ENCODE results near the gene DECR2.
"Not testable (repeated sequence)": the region's sequence is repeated elsewhere in the genome, so short reads cannot be mapped to it uniquely, and the experiment has no call there.

The DECR2 gene

GRCh38 chr16:400061-400591, 1.6 kb upstream of the DECR2 start:
- Histone ChIP-seq H3K9ac (ENCODE audit: low read length) (peak overlapping the region; percentile 81), H3K9me3 (ENCODE audit: control insufficient read depth, low read length) (no peaks in the 10 kb centered on the region), H3K27me3 (ENCODE audit: control insufficient read depth, insufficient read depth, low read length) (no peaks in the 10 kb centered on the region), H3K4me1 (ENCODE audit: control insufficient read depth, insufficient read depth, low read length) (peaks cover 15% of the 10 kb centered on the region), H3K4me3 (ENCODE audit: low read length) (no peak overlapping the region), H3K36me3 (ENCODE audit: control insufficient read depth, insufficient read depth, low read length) (no peaks in the 10 kb centered on the region)

GRCh38 chr16:404971-405486, 3.3 kb downstream of the DECR2 start:
- Histone ChIP-seq H3K9me3 (ENCODE audit: control insufficient read depth, low read length) (no peaks in the 10 kb centered on the region), H3K27me3 (ENCODE audit: control insufficient read depth, insufficient read depth, low read length) (no peaks in the 10 kb centered on the region), H3K9ac (ENCODE audit: low read length) (no peak overlapping the region), H3K4me3 (ENCODE audit: low read length) (no peak overlapping the region), H3K36me3 (ENCODE audit: control insufficient read depth, insufficient read depth, low read length) (no peaks in the 10 kb centered on the region), H3K4me1 (ENCODE audit: control insufficient read depth, insufficient read depth, low read length) (peaks cover 11% of the 10 kb centered on the region)

- peaks cover 7% of the 10 kb centered on the region for H3K4me1 ChIP-seq (ENCODE audit: control insufficient read depth, insufficient read depth, low read length)
- H3K9ac ChIP-seq (ENCODE audit: low read length) = no peak overlapping the region
- H3K36me3 ChIP-seq (ENCODE audit: control insufficient read depth, insufficient read depth, low read length) = peaks cover under 1% of the 10 kb centered on the region
- no peaks in the 10 kb centered on the region for H3K27me3 ChIP-seq (ENCODE audit: control insufficient read depth, insufficient read depth, low read length)
- no peak overlapping the region for H3K4me3 ChIP-seq (ENCODE audit: low read length)
- no peaks in the 10 kb centered on the region for H3K9me3 ChIP-seq (ENCODE audit: control insufficient read depth, low read length)
Observed at GRCh38 chr16:405548-406506, 4.1 kb downstream of the DECR2 start.

- H3K27me3 ChIP-seq (ENCODE audit: control insufficient read depth, insufficient read depth, low read length) = no peaks in the 10 kb centered on the region
- H3K4me1 ChIP-seq (ENCODE audit: control insufficient read depth, insufficient read depth, low read length) = peaks cover 5% of the 10 kb centered on the region
- H3K4me3 ChIP-seq (ENCODE audit: low read length) = no peak overlapping the region
- peaks cover 5% of the 10 kb centered on the region for H3K36me3 ChIP-seq (ENCODE audit: control insufficient read depth, insufficient read depth, low read length)
- no peak overlapping the region for H3K9ac ChIP-seq (ENCODE audit: low read length)
- no peaks in the 10 kb centered on the region for H3K9me3 ChIP-seq (ENCODE audit: control insufficient read depth, low read length)
Observed at GRCh38 chr16:407253-407652, 5.6 kb downstream of the DECR2 start.

DNA sequence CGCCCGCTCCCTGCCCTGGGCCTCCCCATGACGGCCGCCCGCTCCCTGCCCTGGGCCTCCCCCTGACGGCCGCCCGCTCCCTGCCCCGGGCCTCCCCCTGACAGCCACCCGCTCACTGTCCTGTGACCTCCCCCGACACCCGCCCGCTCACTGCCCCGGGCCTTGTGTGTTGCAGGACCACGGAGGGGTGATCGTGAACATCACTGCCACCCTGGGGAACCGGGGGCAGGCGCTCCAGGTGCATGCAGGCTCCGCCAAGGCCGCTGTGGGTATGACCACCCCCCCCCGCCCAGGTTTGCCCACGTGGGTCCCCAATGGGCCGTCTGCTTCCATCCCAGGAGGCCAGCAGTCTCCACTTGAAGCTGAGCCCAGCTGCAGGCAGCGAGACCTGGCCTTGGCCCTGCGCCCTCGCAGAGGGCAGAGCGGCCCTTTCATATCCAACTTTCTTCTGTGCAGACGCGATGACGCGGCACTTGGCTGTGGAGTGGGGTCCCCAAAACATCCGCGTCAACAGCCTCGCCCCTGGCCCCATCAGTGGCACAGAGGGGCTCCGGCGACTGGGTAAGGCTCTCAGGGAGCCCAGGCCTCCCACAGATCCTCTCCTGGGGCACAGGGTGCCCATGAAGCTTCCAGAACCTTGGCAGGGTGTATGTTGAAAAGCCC, 9.0 kb downstream of the DECR2 start:
- Histone ChIP-seq H3K9me3 (ENCODE audit: control insufficient read depth, low read length) (no peaks in the 10 kb centered on the region), H3K4me3 (ENCODE audit: low read length) (no peak overlapping the region), H3K36me3 (ENCODE audit: control insufficient read depth, insufficient read depth, low read length) (peaks cover 5% of the 10 kb centered on the region), H3K4me1 (ENCODE audit: control insufficient read depth, insufficient read depth, low read length) (no peaks in the 10 kb centered on the region), H3K27me3 (ENCODE audit: control insufficient read depth, insufficient read depth, low read length) (no peaks in the 10 kb centered on the region), H3K9ac (ENCODE audit: low read length) (no peak overlapping the region)

GRCh38 chr16:411576-412265, 10.0 kb downstream of the DECR2 start:
- no peak overlapping the region for H3K4me3 ChIP-seq (ENCODE audit: low read length)
- H3K36me3 ChIP-seq (ENCODE audit: control insufficient read depth, insufficient read depth, low read length) = peaks cover 5% of the 10 kb centered on the region
- no peaks in the 10 kb centered on the region for H3K9me3 ChIP-seq (ENCODE audit: control insufficient read depth, low read length)
- no peak overlapping the region for H3K9ac ChIP-seq (ENCODE audit: low read length)
- H3K27me3 ChIP-seq (ENCODE audit: control insufficient read depth, insufficient read depth, low read length) = no peaks in the 10 kb centered on the region
- no peaks in the 10 kb centered on the region for H3K4me1 ChIP-seq (ENCODE audit: control insufficient read depth, insufficient read depth, low read length)

- H3K9me3 ChIP-seq (ENCODE audit: control insufficient read depth, low read length) = no peaks in the 10 kb centered on the region
- H3K36me3 ChIP-seq (ENCODE audit: control insufficient read depth, insufficient read depth, low read length) = peaks cover 5% of the 10 kb centered on the region
- no peaks in the 10 kb centered on the region for H3K4me1 ChIP-seq (ENCODE audit: control insufficient read depth, insufficient read depth, low read length)
- no peak overlapping the region for H3K9ac ChIP-seq (ENCODE audit: low read length)
- H3K4me3 ChIP-seq (ENCODE audit: low read length) = no peak overlapping the region
- no peaks in the 10 kb centered on the region for H3K27me3 ChIP-seq (ENCODE audit: control insufficient read depth, insufficient read depth, low read length)
Observed at GRCh38 chr16:414395-415169, 12.9 kb downstream of the DECR2 start.

DNA sequence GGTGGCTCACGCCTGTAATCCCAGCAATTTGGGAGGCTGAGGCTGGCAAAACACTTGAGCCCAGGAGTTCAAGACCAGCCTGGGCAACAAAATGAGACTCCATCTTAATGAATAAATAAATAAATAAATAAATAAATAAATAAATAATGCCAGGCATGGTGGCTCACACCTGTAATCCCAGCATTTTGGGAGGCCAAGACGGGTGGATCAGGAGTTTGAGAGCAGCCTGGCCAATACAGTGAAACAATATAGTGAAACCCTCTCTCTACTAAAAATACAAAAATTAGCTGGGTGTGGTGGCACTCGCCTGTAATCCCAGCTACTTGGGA, 13.4 kb downstream of the DECR2 start:
- not testable (repeated sequence) for H3K4me1 ChIP-seq (ENCODE audit: control insufficient read depth, insufficient read depth, low read length); H3K9ac ChIP-seq (ENCODE audit: low read length); H3K27me3 ChIP-seq (ENCODE audit: control insufficient read depth, insufficient read depth, low read length); H3K36me3 ChIP-seq (ENCODE audit: control insufficient read depth, insufficient read depth, low read length); H3K4me3 ChIP-seq (ENCODE audit: low read length); H3K9me3 ChIP-seq (ENCODE audit: control insufficient read depth, low read length)

GRCh38 chr16:422179-422578, 20.5 kb downstream of the DECR2 start:
- peaks cover 21% of the 10 kb centered on the region for H3K27me3 ChIP-seq (ENCODE audit: control insufficient read depth, insufficient read depth, low read length)
- H3K9ac ChIP-seq (ENCODE audit: low read length); H3K4me3 ChIP-seq (ENCODE audit: low read length); H3K36me3 ChIP-seq (ENCODE audit: control insufficient read depth, insufficient read depth, low read length); H3K9me3 ChIP-seq (ENCODE audit: control insufficient read depth, low read length): not testable (repeated sequence)
- H3K4me1 ChIP-seq (ENCODE audit: control insufficient read depth, insufficient read depth, low read length) = peaks cover 17% of the 10 kb centered on the region

- Histone ChIP-seq H3K9ac (ENCODE audit: low read length) (peak overlapping the region; percentile 70), H3K4me1 (ENCODE audit: control insufficient read depth, insufficient read depth, low read length) (peaks cover 18% of the 10 kb centered on the region), H3K9me3 (ENCODE audit: control insufficient read depth, low read length) (no peaks in the 10 kb centered on the region), H3K27me3 (ENCODE audit: control insufficient read depth, insufficient read depth, low read length) (peaks cover 21% of the 10 kb centered on the region), H3K36me3 (ENCODE audit: control insufficient read depth, insufficient read depth, low read length) (no peaks in the 10 kb centered on the region), H3K4me3 (ENCODE audit: low read length) (no peak overlapping the region)
Observed at GRCh38 chr16:424033-424622, 22.4 kb downstream of the DECR2 start.

DNA sequence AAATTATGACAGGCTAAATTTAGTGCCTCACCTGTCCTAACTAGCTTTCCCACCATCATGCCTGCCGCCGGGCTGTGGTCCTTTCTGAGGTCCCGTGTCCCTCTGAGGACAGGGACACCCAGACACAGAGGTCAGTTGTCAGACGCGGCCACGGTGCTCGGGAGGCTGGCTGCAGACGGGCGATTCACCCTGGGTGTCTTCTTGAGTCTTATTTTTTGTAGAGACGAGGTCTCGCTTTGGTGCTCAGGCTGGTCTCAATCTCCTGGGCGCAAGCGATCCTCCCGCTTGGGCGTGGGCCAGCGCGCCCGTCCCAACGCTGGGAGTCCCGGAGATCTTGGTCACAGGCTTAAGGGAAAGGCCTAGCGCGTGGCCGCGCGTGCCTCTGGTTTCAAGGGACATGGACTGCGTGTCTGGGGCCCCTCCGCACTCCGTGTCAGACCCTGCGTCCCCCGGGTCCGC, 23.0 kb downstream of the DECR2 start:
- no peaks in the 10 kb centered on the region for H3K9me3 ChIP-seq (ENCODE audit: control insufficient read depth, low read length)
- peak overlapping the region; percentile 36 for H3K4me3 ChIP-seq (ENCODE audit: low read length)
- H3K9ac ChIP-seq (ENCODE audit: low read length) = peak overlapping the region; percentile 70
- no peaks in the 10 kb centered on the region for H3K36me3 ChIP-seq (ENCODE audit: control insufficient read depth, insufficient read depth, low read length)
- peaks cover 18% of the 10 kb centered on the region for H3K4me1 ChIP-seq (ENCODE audit: control insufficient read depth, insufficient read depth, low read length)
- H3K27me3 ChIP-seq (ENCODE audit: control insufficient read depth, insufficient read depth, low read length) = peaks cover 21% of the 10 kb centered on the region

Data from mucosa of stomach (tissue), 1 donor.